HG02610 (cell line): ENCODE data around the gene CD68.

Experiments
- ATAC-seq: cut with Tn5 transposase; IDR thresholded peaks from one replicate; pipeline ENCODE4 v1.9.1; 2021; ENCODE audit warnings: mild to moderate bottlenecking, moderate library complexity; ENCODE audit not compliant: unreplicated experiment

CD68 gene

GRCh38 chr17:7558544-7559319 is 20.7 kb upstream of the CD68 start, which contains the start of gene TNFSF13:
Gene TNFSF13, plus strand, starts transcription at chr17:7558750. Its CDS starts 290 bp downstream, at chr17:7559040.
- no peak for ATAC-seq

DNA sequence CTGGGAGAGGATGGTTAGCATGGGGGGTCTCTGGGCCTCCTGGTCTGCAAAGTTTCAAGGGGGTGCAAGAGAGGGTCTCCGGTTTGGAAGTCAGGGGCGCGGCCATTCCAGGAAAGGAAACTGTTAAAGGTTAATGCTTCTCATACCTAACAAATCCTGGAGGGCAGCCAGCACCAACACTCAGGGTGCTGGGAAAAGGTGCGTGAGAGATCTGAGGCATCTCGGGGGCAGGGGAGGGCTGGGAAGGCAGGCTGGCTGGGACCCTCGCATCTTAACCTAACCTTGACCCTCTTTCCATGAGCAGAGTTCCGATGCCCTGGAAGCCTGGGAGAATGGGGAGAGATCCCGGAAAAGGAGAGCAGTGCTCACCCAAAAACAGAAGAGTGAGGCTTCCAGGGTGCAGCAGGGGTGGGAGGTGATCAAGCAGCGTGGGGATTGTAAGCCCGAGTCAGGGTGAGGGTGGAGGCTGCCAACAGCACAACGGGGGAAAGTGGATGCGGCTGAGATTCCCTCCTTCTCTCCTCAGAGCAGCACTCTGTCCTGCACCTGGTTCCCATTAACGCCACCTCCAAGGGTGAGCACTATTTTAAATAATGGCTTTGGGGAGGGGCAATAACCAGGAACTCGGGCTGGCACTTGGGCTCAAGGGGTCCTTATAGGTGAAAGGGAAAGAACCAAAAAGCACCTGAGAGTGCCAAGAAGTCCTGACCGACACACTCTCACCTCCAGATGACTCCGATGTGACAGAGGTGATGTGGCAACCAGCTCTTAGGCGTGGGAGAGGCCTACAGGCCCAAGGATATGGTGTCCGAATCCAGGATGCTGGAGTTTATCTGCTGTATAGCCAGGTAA is 19.9 kb upstream of the CD68 start:
- ATAC-seq, result no peak

DNA sequence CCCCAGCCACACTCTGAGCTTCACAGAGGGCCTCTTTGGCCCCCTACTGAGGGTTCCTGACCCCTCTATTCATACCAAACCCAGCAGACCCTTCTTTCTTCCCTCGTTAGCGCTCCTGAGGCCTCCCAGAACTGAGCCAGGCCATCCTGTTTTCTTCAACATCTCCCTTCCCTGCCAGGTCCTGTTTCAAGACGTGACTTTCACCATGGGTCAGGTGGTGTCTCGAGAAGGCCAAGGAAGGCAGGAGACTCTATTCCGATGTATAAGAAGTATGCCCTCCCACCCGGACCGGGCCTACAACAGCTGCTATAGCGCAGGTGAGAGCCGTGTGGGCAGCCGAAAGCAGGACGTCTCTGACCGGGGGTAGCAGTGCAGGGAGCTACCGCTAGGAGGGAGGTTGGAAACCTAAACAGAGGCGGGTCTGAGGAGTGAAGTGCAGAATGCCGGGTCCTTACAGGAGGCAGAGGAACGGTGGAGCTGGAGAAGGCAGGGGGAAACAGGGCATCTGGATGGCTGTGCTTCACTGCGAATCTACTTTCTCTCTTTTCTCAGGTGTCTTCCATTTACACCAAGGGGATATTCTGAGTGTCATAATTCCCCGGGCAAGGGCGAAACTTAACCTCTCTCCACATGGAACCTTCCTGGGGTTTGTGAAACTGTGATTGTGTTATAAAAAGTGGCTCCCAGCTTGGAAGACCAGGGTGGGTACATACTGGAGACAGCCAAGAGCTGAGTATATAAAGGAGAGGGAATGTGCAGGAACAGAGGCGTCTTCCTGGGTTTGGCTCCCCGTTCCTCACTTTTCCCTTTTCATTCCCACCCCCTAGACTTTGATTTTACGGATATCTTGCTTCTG is 19.0 kb upstream of the CD68 start:
- ATAC-seq, result no peak

DNA sequence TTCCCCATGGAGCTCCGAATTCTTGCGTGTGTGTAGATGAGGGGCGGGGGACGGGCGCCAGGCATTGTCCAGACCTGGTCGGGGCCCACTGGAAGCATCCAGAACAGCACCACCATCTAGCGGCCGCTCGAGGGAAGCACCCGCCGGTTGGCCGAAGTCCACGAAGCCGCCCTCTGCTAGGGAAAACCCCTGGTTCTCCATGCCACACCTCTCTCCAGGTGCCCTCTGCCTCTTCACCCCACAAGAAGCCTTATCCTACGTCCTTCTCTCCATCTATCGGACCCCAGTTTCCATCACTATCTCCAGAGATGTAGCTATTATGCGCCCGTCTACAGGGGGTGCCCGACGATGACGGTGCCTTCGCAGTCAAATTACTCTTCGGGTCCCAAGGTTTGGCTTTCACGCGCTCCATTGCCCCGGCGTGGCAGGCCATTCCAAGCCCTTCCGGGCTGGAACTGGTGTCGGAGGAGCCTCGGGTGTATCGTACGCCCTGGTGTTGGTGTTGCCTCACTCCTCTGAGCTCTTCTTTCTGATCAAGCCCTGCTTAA is 18.3 kb upstream of the CD68 start:
- ATAC-seq, result peak; percentile 46

DNA sequence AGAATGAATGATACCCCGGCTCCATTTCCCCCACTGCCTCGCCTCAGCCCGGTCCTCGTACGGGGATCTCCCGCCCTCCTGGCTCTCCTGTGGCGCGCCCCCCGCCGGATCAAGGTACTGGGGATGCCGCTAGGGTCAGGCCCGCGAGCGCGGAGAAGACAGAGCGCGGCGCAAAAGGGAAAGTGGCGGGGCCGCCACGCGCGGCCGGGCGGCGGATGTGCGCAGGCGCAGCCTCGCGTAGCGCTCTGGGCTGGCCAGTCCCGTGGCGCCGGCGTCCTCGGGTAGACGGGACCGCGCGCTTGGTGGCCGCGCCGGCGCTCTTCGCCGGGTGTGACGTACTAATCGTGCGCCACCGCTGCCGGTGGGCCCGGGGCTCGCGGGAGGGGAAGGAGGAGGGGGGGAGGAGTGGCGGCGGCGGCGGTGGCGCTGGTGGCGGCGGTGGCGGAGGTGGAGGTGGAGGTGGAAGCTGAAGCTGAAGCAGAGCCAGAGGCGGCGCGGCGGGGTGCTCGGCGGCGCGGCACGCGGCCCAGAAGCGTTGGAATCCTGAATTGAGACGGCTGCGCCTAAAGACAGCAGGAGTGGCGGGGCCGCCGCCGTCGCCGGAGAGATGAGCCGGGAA is 17.7 kb upstream of the CD68 start, which contains the start of gene SENP3:
Gene SENP3, plus strand, starts transcription at position 331 of the 619 bp plus-strand sequence. CDS start 1,158 bp downstream, outside the sequence.
- peak; percentile 68 for ATAC-seq

GRCh38 chr17:7562208-7562605 is 17.2 kb upstream of the CD68 start:
- ATAC-seq, result no peak

DNA sequence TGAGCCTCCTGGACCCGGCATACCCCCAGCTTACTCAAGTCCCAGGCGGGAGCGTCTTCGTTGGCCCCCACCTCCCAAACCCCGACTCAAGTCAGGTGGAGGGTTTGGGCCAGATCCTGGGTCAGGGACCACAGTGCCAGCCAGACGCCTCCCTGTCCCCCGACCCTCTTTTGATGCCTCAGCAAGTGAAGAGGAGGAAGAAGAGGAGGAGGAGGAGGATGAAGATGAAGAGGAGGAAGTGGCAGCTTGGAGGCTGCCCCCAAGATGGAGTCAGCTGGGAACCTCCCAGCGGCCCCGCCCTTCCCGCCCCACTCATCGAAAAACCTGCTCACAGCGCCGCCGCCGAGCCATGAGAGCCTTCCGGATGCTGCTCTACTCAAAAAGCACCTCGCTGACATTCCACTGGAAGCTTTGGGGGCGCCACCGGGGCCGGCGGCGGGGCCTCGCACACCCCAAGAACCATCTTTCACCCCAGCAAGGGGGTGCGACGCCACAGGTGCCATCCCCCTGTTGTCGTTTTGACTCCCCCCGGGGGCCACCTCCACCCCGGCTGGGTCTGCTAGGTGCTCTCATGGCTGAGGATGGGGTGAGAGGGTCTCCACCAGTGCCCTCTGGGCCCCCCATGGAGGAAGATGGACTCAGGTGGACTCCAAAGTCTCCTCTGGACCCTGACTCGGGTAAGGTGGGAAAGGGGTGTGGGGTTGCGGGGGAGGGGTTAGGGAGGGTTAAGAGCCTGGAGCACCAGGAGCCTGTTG is 16.1 kb upstream of the CD68 start:
- ATAC-seq, result no peak

DNA sequence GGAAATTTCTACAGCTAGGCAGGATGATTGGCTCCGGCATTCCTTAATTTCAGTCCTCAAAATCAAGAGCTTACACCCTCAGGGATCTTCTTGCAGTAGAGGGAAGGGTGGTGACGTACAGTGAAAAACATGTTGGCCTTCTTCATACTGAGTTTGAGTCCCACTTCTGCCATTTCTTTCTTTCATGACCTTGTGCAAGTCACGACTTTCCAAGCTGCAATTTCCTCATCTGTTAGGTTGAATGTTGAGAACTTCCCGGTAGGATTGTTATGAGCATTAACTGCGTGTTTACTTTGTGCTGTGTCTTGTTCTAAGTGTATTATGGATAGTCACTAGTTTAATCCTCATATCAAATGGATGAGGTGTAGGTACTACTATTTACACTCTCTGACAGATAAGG is 9.9 kb upstream of the CD68 start:
- ATAC-seq, result no peak

DNA sequence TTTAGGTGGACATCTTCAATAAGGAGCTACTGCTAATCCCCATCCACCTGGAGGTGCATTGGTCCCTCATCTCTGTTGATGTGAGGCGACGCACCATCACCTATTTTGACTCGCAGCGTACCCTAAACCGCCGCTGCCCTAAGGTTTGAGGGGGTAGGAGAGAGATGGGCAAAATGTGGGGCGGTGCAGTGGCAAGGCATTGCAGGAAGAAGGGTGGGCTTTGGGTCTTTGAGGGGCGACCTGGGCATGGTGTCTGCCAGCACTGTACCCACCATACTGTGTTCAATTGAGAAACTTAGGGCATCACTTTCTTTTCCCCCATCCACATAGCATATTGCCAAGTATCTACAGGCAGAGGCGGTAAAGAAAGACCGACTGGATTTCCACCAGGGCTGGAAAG is 9.1 kb upstream of the CD68 start:
- no peak for ATAC-seq

- no peak for ATAC-seq
Measured at GRCh38 chr17:7572338-7572587, 7.2 kb upstream of the CD68 start.

DNA sequence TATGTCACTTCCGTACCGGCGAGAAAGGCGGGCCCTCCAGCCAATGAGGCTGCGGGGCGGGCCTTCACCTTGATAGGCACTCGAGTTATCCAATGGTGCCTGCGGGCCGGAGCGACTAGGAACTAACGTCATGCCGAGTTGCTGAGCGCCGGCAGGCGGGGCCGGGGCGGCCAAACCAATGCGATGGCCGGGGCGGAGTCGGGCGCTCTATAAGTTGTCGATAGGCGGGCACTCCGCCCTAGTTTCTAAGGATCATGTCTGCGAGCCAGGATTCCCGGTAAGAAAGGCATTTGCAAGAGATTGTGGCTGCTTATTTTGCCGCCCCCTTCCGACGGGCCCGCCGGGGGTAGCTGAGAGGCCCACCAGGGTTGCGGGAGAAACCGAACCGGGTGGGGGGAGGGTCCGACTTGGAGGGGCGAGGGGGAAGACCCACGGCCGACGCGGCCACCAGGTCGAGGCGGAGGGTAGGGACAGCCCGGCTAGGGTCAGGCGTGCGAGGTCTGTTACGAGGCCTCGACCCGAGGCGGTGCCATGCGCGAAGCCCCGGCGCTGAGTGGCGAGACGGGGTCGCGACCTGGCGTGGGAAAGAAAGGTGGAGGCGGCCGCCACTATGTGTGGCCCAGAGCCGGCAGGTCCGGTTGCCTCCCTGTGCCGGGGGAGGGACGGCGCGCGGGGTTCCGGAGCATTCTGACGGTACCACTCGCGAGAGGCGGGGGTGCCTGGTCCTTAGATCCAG is 6.7 kb upstream of the CD68 start:
- peak; percentile 92 for ATAC-seq

- ATAC-seq, result peak; percentile 20
Measured at GRCh38 chr17:7573324-7574080, 5.9 kb upstream of the CD68 start.

- ATAC-seq, result no peak
Measured at GRCh38 chr17:7574176-7574953, 5.1 kb upstream of the CD68 start.

- no peak for ATAC-seq
Measured at GRCh38 chr17:7575481-7575883, 4.0 kb upstream of the CD68 start.

DNA sequence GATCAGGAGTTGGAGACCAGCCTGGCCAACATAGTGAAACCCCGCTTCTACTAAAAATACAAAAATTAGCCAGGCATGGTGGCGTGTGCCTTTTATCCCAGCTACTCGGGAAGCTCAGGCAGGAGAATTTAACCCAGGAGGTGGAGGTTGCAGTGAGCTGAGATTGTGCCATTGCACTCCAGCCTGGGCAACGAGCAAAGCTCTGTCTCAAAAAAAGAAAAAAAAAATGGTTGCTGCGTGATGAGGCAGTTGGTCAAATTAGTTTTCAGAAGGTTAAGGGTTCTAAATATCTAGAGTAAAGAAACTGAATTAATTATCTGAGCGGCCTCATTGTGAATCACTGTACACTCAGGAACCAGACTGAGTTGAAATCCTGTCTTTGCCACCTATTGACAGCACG is 3.5 kb upstream of the CD68 start:
- no peak for ATAC-seq

DNA sequence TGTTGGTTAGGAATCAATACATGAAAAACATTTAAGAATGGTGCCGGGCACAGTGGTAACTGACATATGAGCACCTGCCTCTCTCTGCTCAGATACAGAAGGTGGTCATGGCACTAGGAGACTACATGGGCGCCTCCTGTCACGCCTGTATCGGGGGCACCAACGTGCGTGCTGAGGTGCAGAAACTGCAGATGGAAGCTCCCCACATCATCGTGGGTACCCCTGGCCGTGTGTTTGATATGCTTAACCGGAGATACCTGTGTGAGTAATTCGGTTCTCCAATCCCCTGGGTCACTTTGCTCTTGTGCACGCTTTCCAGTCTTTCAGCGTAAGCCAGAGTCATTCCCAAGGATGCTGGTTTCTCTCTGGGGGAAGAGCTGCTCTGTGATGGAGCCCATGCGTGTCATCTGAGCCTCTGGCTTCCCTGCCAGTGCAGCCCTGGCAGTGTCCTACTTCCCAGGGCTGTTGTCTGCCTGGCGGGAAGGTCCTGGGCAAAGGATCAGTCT is 3.0 kb upstream of the CD68 start:
- ATAC-seq, result no peak
